B cell (primary cell): Measurements from ENCODE around the gene DDX54. TPM values are rescaled to one million over a fixed set of nuclear protein-coding genes. Genes with fewer than 3 reads are reported as not detected.

Source experiments
- ATAC-seq: fragments of 200-7000 bp; cut with Tn5 transposase; one replicate; pipeline ENCODE4 v1.10.0; 2021; ENCODE audit warnings: low read depth, mild to moderate bottlenecking, moderate number of reproducible peaks, moderate library complexity
- CTCF ChIA-PET: fragments of 350-600 bp; sonication (Branson Sonifier 250); formaldehyde crosslinking; loops from one replicate; lab custom pipeline; 2021; ENCODE audit warnings: antibody characterized with exemption, inconsistent platforms; lab: Charles Lee
- POLR2A ChIA-PET: fragments of 350-600 bp; sonication (Branson Sonifier 250); formaldehyde crosslinking; loops from one replicate; lab custom pipeline; 2021; ENCODE audit warnings: antibody characterized with exemption; lab: Charles Lee
- DNase-seq: peaks from one replicate; pipeline ENCODE4 v3.0.0; 2013
- H2AFZ ChIP-seq: 2 replicates; pipeline ENCODE4 v1.6.1; 2012; ENCODE audit warnings: mild to moderate bottlenecking, low read depth, low read length; ENCODE audit not compliant: insufficient read depth, poor library complexity, severe bottlenecking
- H3K27ac ChIP-seq, 2 donors: 1 replicate in 1 of 2; 2 replicates in 1 of 2; pipeline ENCODE4 v1.5.1; 2012 to 2013; ENCODE audit warnings: low read length in 2 of 2, mild to moderate bottlenecking in 2 of 2, moderate library complexity in 1 of 2
- H3K27me3 ChIP-seq, 4 experiments: fragments of 200-600 bp in 1 of 4; sonication (generic) in 1 of 4; replicated peaks in 1 of 4; 1 replicate in 2 of 4; 2 replicates in 2 of 4; pipeline versions ENCODE4 v1.6.1 to v1.7.0; 2013 to 2016; ENCODE audit warnings: low read length in 3 of 4, mild to moderate bottlenecking in 2 of 4, mixed read lengths in 1 of 4, moderate library complexity in 1 of 4; ENCODE audit not compliant: insufficient read depth in 4 of 4, control insufficient read depth in 3 of 4; ENCODE audit errors: control extremely low read depth in 1 of 4
- H3K36me3 ChIP-seq, 2 experiments: replicated peaks in 1 of 2; 1 replicate in 1 of 2; 2 replicates in 1 of 2; pipeline versions ENCODE4 v1.6.1 to v1.7.1; 2013; ENCODE audit warnings: low read length in 1 of 2; ENCODE audit not compliant: insufficient read depth in 2 of 2, control insufficient read depth in 1 of 2; ENCODE audit errors: control extremely low read depth in 1 of 2, extremely low read depth in 1 of 2
- H3K4me1 ChIP-seq, 2 donors: fragments of 200-600 bp in 1 of 2; sonication (generic) in 1 of 2; 1 replicate in 1 of 2; 2 replicates in 1 of 2; pipeline versions ENCODE4 v1.5.1 to v1.6.1; 2013 to 2017; ENCODE audit warnings: low read length in 2 of 2; ENCODE audit not compliant: control insufficient read depth in 2 of 2, insufficient read depth in 2 of 2
- H3K4me2 ChIP-seq: replicated peaks from 2 replicates; pipeline ENCODE3; 2012; ENCODE audit warnings: mild to moderate bottlenecking, low read depth, low read length; ENCODE audit not compliant: poor library complexity, severe bottlenecking
- H3K4me3 ChIP-seq, 5 experiments: fragments of 200-600 bp in 1 of 5; sonication (generic) in 1 of 5; 1 replicate in 3 of 5; 2 replicates in 2 of 5; pipeline versions ENCODE4 v1.5.1 to v1.7.0; 2011 to 2016; ENCODE audit warnings: low read length in 4 of 5, mild to moderate bottlenecking in 4 of 5, low read depth in 2 of 5, control low read depth in 1 of 5, moderate library complexity in 1 of 5; ENCODE audit not compliant: insufficient read depth in 1 of 5; ENCODE audit errors: control extremely low read depth in 1 of 5, extremely low read depth in 1 of 5
- H3K79me2 ChIP-seq: fragments of 200-600 bp; sonication (generic); one replicate; pipeline ENCODE4 v1.6.0; 2016; ENCODE audit warnings: low read length; ENCODE audit not compliant: control insufficient read depth, insufficient read depth
- H3K9ac ChIP-seq: fragments of 200-600 bp; sonication (generic); 2 replicates; pipeline ENCODE4 v1.6.1; 2017; ENCODE audit warnings: mild to moderate bottlenecking, low read length, moderate library complexity
- H3K9me3 ChIP-seq, 3 donors: one replicate each; pipeline versions ENCODE4 v1.6.1 to v1.7.1; 2013; ENCODE audit warnings: low read length in 2 of 3; ENCODE audit not compliant: control insufficient read depth in 2 of 3, insufficient read depth in 1 of 3; ENCODE audit errors: control extremely low read depth in 1 of 3
- H4K20me1 ChIP-seq: 2 replicates; pipeline ENCODE4 v1.6.0; 2012; ENCODE audit warnings: mild to moderate bottlenecking, low read length; ENCODE audit not compliant: insufficient read depth, control insufficient read depth, poor library complexity, severe bottlenecking
- H3K27ac Mint-ChIP-seq: one replicate; pipeline ENCODE4 v1.8.0; 2021; ENCODE audit warnings: mixed read lengths
- H3K27me3 Mint-ChIP-seq: one replicate; pipeline ENCODE4 v1.8.0; 2021; ENCODE audit warnings: mixed read lengths
- H3K4me1 Mint-ChIP-seq: one replicate; pipeline ENCODE4 v1.8.0; 2021; ENCODE audit warnings: mixed read lengths
- H3K4me3 Mint-ChIP-seq: one replicate; pipeline ENCODE4 v1.8.0; 2021; ENCODE audit warnings: mixed read lengths
- H3K9me3 Mint-ChIP-seq: one replicate; pipeline ENCODE4 v1.8.0; 2022; ENCODE audit warnings: mixed read lengths; ENCODE audit not compliant: insufficient read depth
- CTCF ChIP-seq: fragments of 200-600 bp; IDR thresholded peaks from one replicate; pipeline ENCODE4 v1.8.0; 2022; ENCODE audit warnings: antibody characterized with exemption, mild to moderate bottlenecking
- EZH2 ChIP-seq: IDR thresholded peaks from 2 replicates; pipeline ENCODE4 v1.6.1; 2012; ENCODE audit warnings: borderline replicate concordance, low read depth, mild to moderate bottlenecking, moderate library complexity, low read length; ENCODE audit not compliant: insufficient read depth, poor library complexity, severe bottlenecking
- WGBS: methylation state at CpG from one replicate; pipeline ENCODE4 v1.1.5; 2013; ENCODE audit warnings: missing lambda C conversion rate; ENCODE audit not compliant: insufficient coverage; 5-methylcytosine and 5-hydroxymethylcytosine counted together
- intact Hi-C: fragments of 100-400 bp; cut with micrococcal nuclease; formaldehyde crosslinking; loops from one replicate; pipeline ENCODE4 v1.10.0; 2022
- polyA plus RNA-seq: library from polyadenylated mRNA; depleted of rRNA; stranded (reverse); fragments of >200 nt; gene quantifications from 2 replicates; pipeline ENCODE4 v1.2.3, GENCODE V29; 2012
- total RNA-seq, 2 donors: library from RNA; stranded (reverse); fragments of 120-200 nt in 1 of 2; gene quantifications; 1 replicate in 1 of 2; 2 replicates in 1 of 2; pipeline versions ENCODE4 v1.2.3 to v1.2.4, GENCODE V29; 2013 to 2022

DDX54 gene
- total and polyA plus RNA-seq, 2 donors (not counting 1 experiment from before 2014, with no cell fraction given): 55.4 to 101 TPM

DNA sequence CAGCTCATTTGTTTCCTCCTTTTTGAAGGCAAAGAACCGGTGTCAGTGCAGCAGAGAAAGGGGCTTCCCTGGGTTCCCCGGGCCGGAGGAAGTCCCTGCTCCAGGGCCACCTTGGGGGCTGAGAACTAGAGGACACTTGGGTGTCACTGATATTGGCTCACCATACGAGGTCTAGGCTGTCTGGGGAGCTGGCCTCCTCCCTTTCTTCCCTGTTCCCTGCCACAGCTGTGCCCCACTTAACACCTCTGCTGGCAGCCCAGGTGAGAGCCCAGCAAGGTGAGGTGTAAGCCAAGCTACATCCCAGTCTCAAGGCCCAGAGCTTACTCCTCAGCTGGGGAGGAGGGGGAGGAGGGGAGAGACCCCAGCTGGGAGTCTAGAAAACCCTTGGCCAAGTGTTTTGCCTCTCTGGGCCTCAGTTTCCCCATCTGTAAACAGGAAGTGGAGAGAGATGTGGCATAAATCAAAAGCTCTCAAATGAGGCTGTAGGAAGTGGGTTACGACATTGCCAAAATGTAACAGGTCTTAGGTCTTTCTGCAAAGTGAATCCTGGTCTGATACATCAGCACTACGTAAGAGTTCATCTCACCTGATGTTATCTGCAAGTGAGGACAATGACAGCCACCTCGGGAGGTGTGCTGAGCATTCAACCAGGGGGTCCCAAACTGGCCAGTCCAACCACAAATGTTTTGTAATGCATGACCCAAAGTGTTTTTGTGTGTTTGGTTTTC lies 75.2 kb downstream of the DDX54 start:
- ChIA-PET POLR2A (no interaction called here), CTCF (interaction anchor here (1.4 to 1.5 kb wide), 3 partner anchors 9 to 64 kb away, joined by 4 to 10 read pairs (median 6); no protein-coding TSS in a partner anchor)
- Histone ChIP-seq H3K9me3 (no peaks in the 10 kb centered on the region), H3K27ac (no peak overlapping the region), H3K36me3 (no peaks in the 10 kb centered on the region), H3K27me3 (no peaks in the 10 kb centered on the region), H3K79me2 (no peaks in the 10 kb centered on the region), H3K4me2 (no peak overlapping the region), H3K4me1 (no peaks in the 10 kb centered on the region), H4K20me1 (no peaks in the 10 kb centered on the region), H2AFZ (no peak overlapping the region), H3K4me3 (no peak overlapping the region), H3K9ac (no peak overlapping the region)
- Mint-ChIP-seq H3K27ac (no peak overlapping the region), H3K27me3 (peaks cover 3% of the 10 kb centered on the region), H3K9me3 (no peaks in the 10 kb centered on the region), H3K4me1 (peaks cover under 1% of the 10 kb centered on the region), H3K4me3 (no peak overlapping the region)
- intact Hi-C loops: no loop called here
- no peak for TF ChIP-seq EZH2
- no peak for TF ChIP-seq CTCF
- no peak for ATAC-seq
- DNase-seq: no peak
- WGBS: 60% methylated on average over 7 of the region's 7 CpGs

DNA sequence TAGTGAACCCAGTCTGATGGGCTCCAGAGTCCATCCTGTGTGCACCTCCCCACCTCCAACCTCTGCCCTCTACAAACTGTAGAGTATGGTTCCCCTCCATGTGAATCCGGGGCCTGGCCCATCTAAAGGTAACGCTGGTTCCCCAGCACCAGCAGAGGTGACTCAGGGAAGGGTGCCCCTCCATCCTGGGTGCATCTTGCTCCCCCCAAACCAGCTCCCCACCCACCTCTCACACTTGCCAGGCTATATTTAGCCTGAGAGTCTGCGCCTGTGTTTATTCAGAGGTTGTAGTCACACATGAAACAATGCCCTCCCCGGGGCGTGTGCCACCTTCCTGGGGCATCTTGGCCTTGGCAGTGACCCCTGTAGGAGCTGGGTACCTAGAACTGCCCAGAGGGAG lies 75.9 kb downstream of the DDX54 start:
- Mint-ChIP-seq H3K27ac (no peak overlapping the region), H3K4me1 (peaks cover 5% of the 10 kb centered on the region), H3K4me3 (no peak overlapping the region), H3K9me3 (no peaks in the 10 kb centered on the region), H3K27me3 (peaks cover 3% of the 10 kb centered on the region)
- H3K27me3 ChIP-seq: no peaks in the 10 kb centered on the region
- 89% methylated on average over 5 of the region's 5 CpGs for WGBS
- H3K4me2 ChIP-seq: no peak overlapping the region
- ATAC-seq (no peak), DNase-seq (no peak)
- H3K4me1 ChIP-seq: no peaks in the 10 kb centered on the region
- no peaks in the 10 kb centered on the region for H3K79me2 ChIP-seq
- H3K9me3 ChIP-seq: no peaks in the 10 kb centered on the region
- intact Hi-C loops: no loop called here
- H3K36me3 ChIP-seq: no peaks in the 10 kb centered on the region
- H3K27ac ChIP-seq: no peak overlapping the region
- no peak overlapping the region for H3K9ac ChIP-seq
- H4K20me1 ChIP-seq: no peaks in the 10 kb centered on the region
- ChIA-PET POLR2A (no interaction called here), CTCF (interaction anchor here (1.4 kb wide), 2 partner anchors 9 to 61 kb away, joined by 4 to 6 read pairs; no protein-coding TSS in a partner anchor)
- H3K4me3 ChIP-seq: no peak overlapping the region
- TF ChIP-seq EZH2 (no peak), CTCF (no peak)
- no peak overlapping the region for H2AFZ ChIP-seq
